Endothelial cell of umbilical vein (primary cell): ENCODE measurements around the gene SPATA1.

Experiments used
- CTCF ChIP-seq, 2 donors: IDR thresholded peaks; 1 replicate in 1 of 2; 2 replicates in 1 of 2; pipeline ENCODE4 v1.5.1; 2011; ENCODE audit warnings: low read length in 2 of 2, mild to moderate bottlenecking in 2 of 2, moderate library complexity in 2 of 2, control low read depth in 1 of 2, inconsistent platforms in 1 of 2, low read depth in 1 of 2; ENCODE audit not compliant: insufficient read depth in 1 of 2; ENCODE audit errors: extremely low read depth in 1 of 2
- EZH2 ChIP-seq: IDR thresholded peaks from 2 replicates; pipeline ENCODE4 v1.6.1; 2012; ENCODE audit warnings: borderline replicate concordance, low read depth, mild to moderate bottlenecking, moderate library complexity, low read length, inconsistent platforms; ENCODE audit not compliant: severe bottlenecking
- POLR2A ChIP-seq: IDR thresholded peaks from 2 replicates; pipeline ENCODE4 v1.6.1; 2012; ENCODE audit warnings: low read depth, mild to moderate bottlenecking, control low read depth, low read length

GRCh38 chr1:84611091-84611490 is 104.9 kb downstream of the SPATA1 start:
- TF ChIP-seq POLR2A, result no peak
- TF ChIP-seq CTCF (IDR thresholded peaks at IDR 0.05; ENCODE audit: extremely low read depth in 1 of 2, insufficient read depth in 1 of 2, low read depth in 1 of 2, low read length in 2 of 2), result no peak
- TF ChIP-seq EZH2, result no peak
